Sigmoid colon (tissue), 7 donors: Measurements from ENCODE around the gene FOXN1. TPM values are rescaled to one million over a fixed set of nuclear protein-coding genes. Genes with fewer than 3 reads are reported as not detected.

Experiments used
- DNase-seq: peaks from one replicate; pipeline ENCODE4 v3.0.0-alpha.2; 2019
- H3K27ac ChIP-seq, 4 donors: fragments of 200-600 bp; sonication (generic); one replicate each; pipeline ENCODE4 v1.5.1; 2016 to 2019; ENCODE audit warnings: mild to moderate bottlenecking in 1 of 4
- H3K27me3 ChIP-seq, 3 donors: fragments of 200-600 bp; sonication (generic); one replicate each; pipeline ENCODE4 v1.5.1; 2019; ENCODE audit warnings: mild to moderate bottlenecking in 1 of 3
- H3K36me3 ChIP-seq, 4 donors: fragments of 200-600 bp; sonication (generic); one replicate each; pipeline ENCODE4 v1.5.1; 2016 to 2019
- H3K4me1 ChIP-seq, 4 donors: fragments of 200-600 bp; sonication (generic); one replicate each; pipeline ENCODE4 v1.5.1; 2017 to 2019
- H3K4me3 ChIP-seq, 4 donors: fragments of 200-600 bp; sonication (generic); one replicate each; pipeline ENCODE4 v1.5.1; 2017 to 2019; ENCODE audit warnings: mild to moderate bottlenecking in 2 of 4, moderate library complexity in 1 of 4
- H3K9me3 ChIP-seq, 4 donors: fragments of 200-600 bp in 3 of 4; sonication (generic) in 3 of 4; one replicate each; pipeline versions ENCODE4 v1.5.1 to v1.6.1; 2013 to 2019
- EP300 ChIP-seq, 4 donors: sonication (generic); formaldehyde crosslinking; IDR thresholded peaks; one replicate each; pipeline ENCODE4 v1.6.1; 2017; ENCODE audit warnings: antibody characterized with exemption in 4 of 4
- POLR2A ChIP-seq, 2 donors: fragments of 450-650 bp; IDR thresholded peaks; one replicate each; pipeline ENCODE4 v1.6.1; 2016; ENCODE audit warnings: antibody characterized with exemption in 2 of 2, mild to moderate bottlenecking in 2 of 2, moderate library complexity in 2 of 2
- POLR2AphosphoS5 ChIP-seq, 4 donors: sonication (generic); formaldehyde crosslinking; IDR thresholded peaks; one replicate each; pipeline ENCODE4 v1.6.1; 2017; ENCODE audit warnings: antibody characterized with exemption in 4 of 4
- WGBS, 2 donors: extraction: QIAGEN DNeasy Blood & Tissue Kit; methylation state at CpG; one replicate each; pipeline ENCODE4 v1.1.7; 2013; 5-methylcytosine and 5-hydroxymethylcytosine counted together
- intact Hi-C: fragments of 100-400 bp; cut with DNase I; formaldehyde crosslinking; loops from one replicate; pipeline ENCODE4 v1.15.1; 2023
- polyA plus RNA-seq, 3 donors: library from polyadenylated mRNA; stranded (reverse); fragments of 200-250 nt; gene quantifications; one replicate each; pipeline ENCODE4 v1.2.3, GENCODE V29; 2013
- total RNA-seq, 4 donors: library from RNA; depleted of rRNA; stranded (reverse); fragments of >200 nt; gene quantifications; one replicate each; pipeline ENCODE4 v1.1.0, GENCODE V29; 2016
- TF ChIP-seq, protein P1 (sequence below), 4 experiments: fragments of 450-650 bp in 3 of 4; fragments of 200-600 bp in 1 of 4; IDR thresholded peaks; one replicate each; pipeline ENCODE4 v1.5.1; 2016 to 2019; ENCODE audit warnings: antibody characterized with exemption in 4 of 4, mild to moderate bottlenecking in 3 of 4, moderate library complexity in 2 of 4
- donor health status: healthy with polysubstance abuse.
- donor health status: Bipolar disorder and iron deficiency.
- donor health status: healthy.

Gene FOXN1
- total and polyA plus RNA-seq, 7 donors: 0.23 to 0.60 (median 0.38) TPM; not detected in 4

DNA sequence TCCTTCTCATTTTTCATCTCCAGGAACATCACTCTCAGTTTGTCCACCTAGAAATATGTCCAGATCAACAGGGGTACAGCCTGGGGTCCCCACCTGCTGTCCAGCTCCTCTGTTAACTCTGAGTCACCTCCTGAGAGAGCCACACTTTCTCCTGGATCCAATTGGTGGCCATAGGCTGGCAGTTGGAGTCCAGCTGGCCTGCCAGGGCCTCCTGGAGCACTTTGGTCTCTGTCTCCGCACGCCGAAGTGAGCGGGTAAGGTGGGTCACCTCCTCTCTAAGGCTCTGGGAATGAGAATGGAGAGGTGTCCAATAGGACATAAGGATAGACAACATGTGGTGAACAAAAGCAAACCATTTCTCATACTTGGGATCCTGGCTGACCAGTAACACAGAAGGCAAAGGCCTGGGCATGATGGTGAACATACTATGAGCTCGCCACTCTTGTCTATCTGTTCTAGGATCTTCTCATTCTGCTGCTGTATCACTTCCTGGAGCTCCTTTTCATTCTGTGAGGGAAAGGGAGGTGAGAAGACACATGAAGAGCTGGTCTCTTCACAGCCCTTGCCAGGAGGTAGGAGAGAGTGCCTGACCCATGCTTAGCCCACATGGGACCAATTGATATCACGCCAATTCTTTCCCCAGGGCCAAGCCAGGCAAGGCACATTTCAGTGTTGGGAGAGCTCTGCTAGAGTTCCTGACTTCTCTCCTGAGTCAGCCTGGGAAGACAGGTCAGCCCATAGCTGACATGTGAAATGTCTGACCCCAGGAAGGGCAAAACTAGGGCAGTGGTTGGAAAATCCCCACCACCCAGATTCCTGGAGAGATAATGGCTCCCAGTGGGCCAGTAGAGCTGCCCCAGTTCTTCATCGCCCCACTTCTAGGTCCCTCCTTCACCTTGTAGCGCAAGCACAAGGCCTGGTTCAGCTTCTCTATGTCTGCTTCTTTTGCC lies 72.4 kb downstream of the FOXN1 start:
- TF ChIP-seq EP300 (IDR thresholded peaks at IDR 0.05): no peak
- TF ChIP-seq, protein P1, sequence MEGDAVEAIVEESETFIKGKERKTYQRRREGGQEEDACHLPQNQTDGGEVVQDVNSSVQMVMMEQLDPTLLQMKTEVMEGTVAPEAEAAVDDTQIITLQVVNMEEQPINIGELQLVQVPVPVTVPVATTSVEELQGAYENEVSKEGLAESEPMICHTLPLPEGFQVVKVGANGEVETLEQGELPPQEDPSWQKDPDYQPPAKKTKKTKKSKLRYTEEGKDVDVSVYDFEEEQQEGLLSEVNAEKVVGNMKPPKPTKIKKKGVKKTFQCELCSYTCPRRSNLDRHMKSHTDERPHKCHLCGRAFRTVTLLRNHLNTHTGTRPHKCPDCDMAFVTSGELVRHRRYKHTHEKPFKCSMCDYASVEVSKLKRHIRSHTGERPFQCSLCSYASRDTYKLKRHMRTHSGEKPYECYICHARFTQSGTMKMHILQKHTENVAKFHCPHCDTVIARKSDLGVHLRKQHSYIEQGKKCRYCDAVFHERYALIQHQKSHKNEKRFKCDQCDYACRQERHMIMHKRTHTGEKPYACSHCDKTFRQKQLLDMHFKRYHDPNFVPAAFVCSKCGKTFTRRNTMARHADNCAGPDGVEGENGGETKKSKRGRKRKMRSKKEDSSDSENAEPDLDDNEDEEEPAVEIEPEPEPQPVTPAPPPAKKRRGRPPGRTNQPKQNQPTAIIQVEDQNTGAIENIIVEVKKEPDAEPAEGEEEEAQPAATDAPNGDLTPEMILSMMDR (IDR thresholded peaks at IDR 0.05): no peak
- TF ChIP-seq POLR2A (IDR thresholded peaks at IDR 0.05): no peak
- TF ChIP-seq POLR2AphosphoS5 (IDR thresholded peaks at IDR 0.05): no peak
- H3K36me3 ChIP-seq: peaks cover 0 to 3% (median 0%) of the 10 kb centered on the region in 4 donors
- no peak for DNase-seq
- H3K27ac ChIP-seq: no peak overlapping the region
- intact Hi-C loops: no loop called here
- no peak overlapping the region for H3K4me3 ChIP-seq
- WGBS, 2 donors: 97 to 99% methylated on average over 8 of the region's 8 CpGs
- H3K9me3 ChIP-seq: no peaks in the 10 kb centered on the region
- peaks cover 0 to 8% (median 7%) of the 10 kb centered on the region in 4 donors for H3K4me1 ChIP-seq
- H3K27me3 ChIP-seq: no peaks in the 10 kb centered on the region

DNA sequence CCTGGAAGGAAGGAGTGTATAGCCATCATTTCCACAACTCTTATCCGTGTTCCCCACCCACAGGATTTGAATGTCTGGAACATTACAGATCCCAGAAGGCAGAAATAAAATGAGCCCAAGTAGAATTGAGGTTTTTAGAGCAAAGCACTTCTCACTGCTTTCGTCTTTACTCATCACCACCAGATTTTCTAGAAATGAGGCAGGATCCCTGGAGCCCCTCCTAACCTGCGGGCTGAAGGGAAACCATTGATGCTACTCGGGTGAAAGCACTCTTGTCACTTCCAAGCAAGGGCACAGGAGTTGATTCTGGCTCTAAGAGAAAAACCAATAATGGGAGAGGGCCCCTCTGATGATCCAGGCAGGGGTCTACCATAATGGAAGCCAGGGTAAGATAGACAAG lies 73.4 kb downstream of the FOXN1 start:
- Histone ChIP-seq H3K36me3 (peaks cover 0 to 3% (median 0%) of the 10 kb centered on the region in 4 donors), H3K9me3 (no peaks in the 10 kb centered on the region), H3K27me3 (no peaks in the 10 kb centered on the region), H3K4me1 (peaks cover 0 to 8% (median 7%) of the 10 kb centered on the region in 4 donors), H3K27ac (no peak overlapping the region), H3K4me3 (no peak overlapping the region)
- WGBS, 2 donors: 82 to 92% methylated on average over 4 of the region's 4 CpGs
- no peak for TF ChIP-seq EP300 (IDR thresholded peaks at IDR 0.05)
- no peak for TF ChIP-seq POLR2AphosphoS5 (IDR thresholded peaks at IDR 0.05)
- TF ChIP-seq, protein P1 (IDR thresholded peaks at IDR 0.05): no peak
- TF ChIP-seq POLR2A (IDR thresholded peaks at IDR 0.05): no peak
- intact Hi-C loops: no loop called here
- DNase-seq: no peak

DNA sequence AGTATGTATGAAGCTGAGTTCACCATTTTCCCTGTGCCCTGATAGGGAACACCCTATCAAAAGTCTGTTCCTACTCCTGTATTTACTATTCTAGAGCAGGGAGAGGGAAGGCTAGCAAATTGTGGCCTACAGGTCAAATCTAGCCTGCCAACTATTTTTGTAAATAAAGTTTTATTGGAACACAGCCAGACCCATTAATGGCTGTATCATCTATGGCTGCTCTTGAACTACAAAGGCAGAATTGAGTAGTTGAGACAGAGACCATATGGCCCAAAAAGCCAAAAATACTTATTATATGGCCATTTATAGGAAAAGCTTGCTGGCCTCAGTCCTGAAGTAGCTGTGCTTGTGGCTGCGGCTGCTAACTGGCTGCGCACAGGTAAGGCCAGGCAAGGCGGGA lies 74.8 kb downstream of the FOXN1 start:
- peaks cover 0 to 3% (median 0%) of the 10 kb centered on the region in 4 donors for H3K36me3 ChIP-seq
- no peaks in the 10 kb centered on the region for H3K27me3 ChIP-seq
- H3K4me3 ChIP-seq: no peak overlapping the region
- TF ChIP-seq POLR2AphosphoS5 (IDR thresholded peaks at IDR 0.05) (no peak), EP300 (IDR thresholded peaks at IDR 0.05) (no peak), POLR2A (IDR thresholded peaks at IDR 0.05) (no peak)
- TF ChIP-seq, protein P1 (IDR thresholded peaks at IDR 0.05): no peak
- no peak overlapping the region for H3K27ac ChIP-seq
- DNase-seq: no peak
- H3K4me1 ChIP-seq: peaks cover 0 to 8% (median 7%) of the 10 kb centered on the region in 4 donors
- H3K9me3 ChIP-seq: no peaks in the 10 kb centered on the region
- intact Hi-C loops: no loop called here
- 99 to 100% methylated on average over 3 of the region's 3 CpGs for WGBS, 2 donors

DNA sequence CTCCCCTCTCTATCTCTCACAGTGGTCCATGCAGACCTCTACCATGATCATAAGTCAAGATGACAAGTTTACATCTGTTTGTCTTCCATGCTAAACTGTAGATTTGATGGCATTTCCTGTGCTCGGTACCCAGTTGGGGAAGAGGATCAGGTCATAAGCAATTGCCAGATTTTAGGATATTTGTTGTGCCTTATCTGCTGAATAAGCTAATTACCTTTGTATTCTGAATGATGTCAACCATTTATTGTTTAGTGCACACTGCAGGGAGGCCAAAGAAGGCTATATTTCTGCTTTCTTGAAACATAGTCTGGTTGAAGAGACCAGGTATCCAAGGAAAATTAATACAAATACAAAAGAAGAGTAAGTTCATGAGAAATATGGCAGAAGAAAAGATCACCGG lies 76.4 kb downstream of the FOXN1 start:
- no peak for TF ChIP-seq POLR2AphosphoS5 (IDR thresholded peaks at IDR 0.05)
- TF ChIP-seq EP300 (IDR thresholded peaks at IDR 0.05): no peak
- TF ChIP-seq, protein P1 (IDR thresholded peaks at IDR 0.05): no peak
- no peak for TF ChIP-seq POLR2A (IDR thresholded peaks at IDR 0.05)
- intact Hi-C loops: no loop called here
- no peaks in the 10 kb centered on the region for H3K27me3 ChIP-seq
- H3K36me3 ChIP-seq: peaks cover 0 to 3% (median 0%) of the 10 kb centered on the region in 4 donors
- no peaks in the 10 kb centered on the region for H3K4me1 ChIP-seq
- 97 to 98% methylated on average over 2 of the region's 2 CpGs for WGBS, 2 donors
- H3K4me3 ChIP-seq: no peak overlapping the region
- H3K27ac ChIP-seq: no peak overlapping the region
- no peaks in the 10 kb centered on the region for H3K9me3 ChIP-seq
- DNase-seq: no peak
